ENCODE measurements around the gene FAM237B.

- TF ChIP-seq EZH2 (IDR thresholded peaks at IDR 0.05; ENCODE audit: borderline replicate concordance, low read depth, low read length, poor library complexity, severe bottlenecking) (no peak), CTCF (conservative IDR thresholded peaks at IDR 0.05; ENCODE audit: low read depth, low read length) (no peak)
Measured at GRCh38 chr7:90271753-90272152, 49.4 kb downstream of the FAM237B start.
